HG02943 (cell line): ENCODE data around the gene ZMYND8.
"Not testable (repeated sequence)": the region's sequence is repeated elsewhere in the genome, so short reads cannot be mapped to it uniquely, and the experiment has no call there.

Experiments used
- ATAC-seq: cut with Tn5 transposase; IDR thresholded peaks from one replicate; pipeline ENCODE4 v1.9.1; 2021; ENCODE audit warnings: mild to moderate bottlenecking, low read depth, moderate library complexity; ENCODE audit not compliant: unreplicated experiment

The ZMYND8 gene

GRCh38 chr20:47314647-47315338 is 41.7 kb downstream of the ZMYND8 start:
- ATAC-seq = no peak

GRCh38 chr20:47311967-47312681 is 44.4 kb downstream of the ZMYND8 start:
- ATAC-seq = no peak

DNA sequence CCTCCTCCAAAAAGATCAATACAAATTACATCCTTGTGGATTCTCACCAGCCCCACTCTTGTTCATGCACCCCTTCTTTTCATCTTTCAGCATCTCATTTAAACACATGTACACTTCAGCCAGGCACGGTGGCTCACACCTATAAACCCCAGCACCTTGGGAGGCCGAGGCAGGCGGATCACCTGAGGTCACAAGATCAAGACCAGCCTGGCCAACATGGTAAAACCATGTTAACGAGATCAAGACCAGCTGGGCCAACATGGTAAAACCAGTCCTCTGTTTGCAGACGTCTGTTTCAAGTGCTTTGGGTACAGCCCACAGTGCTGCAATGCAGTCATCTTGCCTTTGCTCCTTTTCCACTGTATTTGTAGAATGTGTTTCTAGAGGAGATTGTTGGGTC is 45.3 kb downstream of the ZMYND8 start:
- ATAC-seq = no peak

GRCh38 chr20:47310729-47311128 is 45.8 kb downstream of the ZMYND8 start:
- no peak for ATAC-seq

- ATAC-seq = no peak
These were observed 46.6 kb downstream of the ZMYND8 start for GRCh38 chr20:47309806-47310426.

- ATAC-seq = no peak
These were observed 47.1 kb downstream of the ZMYND8 start for GRCh38 chr20:47309394-47309793.

DNA sequence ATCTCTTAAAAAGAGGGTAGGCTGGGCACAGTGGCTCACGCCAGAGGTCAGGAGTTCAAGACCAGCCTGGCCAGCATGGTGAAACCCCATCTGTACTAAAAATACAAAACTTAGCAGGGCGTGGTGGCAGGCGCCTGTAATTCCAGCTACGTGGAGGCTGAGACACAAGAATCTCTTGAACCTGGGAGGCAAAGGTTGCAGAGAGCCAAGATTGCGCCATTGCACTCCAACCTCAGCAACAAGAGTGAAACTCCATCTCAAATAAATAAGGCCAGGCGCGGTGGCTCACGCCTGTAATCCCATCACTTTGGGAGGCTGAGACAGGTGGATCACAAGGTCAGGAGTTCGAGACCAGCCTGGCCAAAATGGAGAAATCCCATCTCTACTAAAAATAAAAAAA is 48.9 kb downstream of the ZMYND8 start:
- ATAC-seq = not testable (repeated sequence)

GRCh38 chr20:47306755-47307370 is 49.6 kb downstream of the ZMYND8 start:
- ATAC-seq = no peak

GRCh38 chr20:47306095-47306494 is 50.4 kb downstream of the ZMYND8 start:
- ATAC-seq = no peak

- ATAC-seq = no peak
These were observed 50.8 kb downstream of the ZMYND8 start for GRCh38 chr20:47305667-47306066.

- no peak for ATAC-seq
These were observed 52.2 kb downstream of the ZMYND8 start for GRCh38 chr20:47304287-47304686.

GRCh38 chr20:47303736-47304135 is 52.8 kb downstream of the ZMYND8 start:
- no peak for ATAC-seq

GRCh38 chr20:47300071-47300470 is 56.4 kb downstream of the ZMYND8 start:
- ATAC-seq = no peak

GRCh38 chr20:47298624-47299023 is 57.9 kb downstream of the ZMYND8 start:
- ATAC-seq = no peak

- ATAC-seq = no peak
These were observed 58.8 kb downstream of the ZMYND8 start for GRCh38 chr20:47297746-47298145.

DNA sequence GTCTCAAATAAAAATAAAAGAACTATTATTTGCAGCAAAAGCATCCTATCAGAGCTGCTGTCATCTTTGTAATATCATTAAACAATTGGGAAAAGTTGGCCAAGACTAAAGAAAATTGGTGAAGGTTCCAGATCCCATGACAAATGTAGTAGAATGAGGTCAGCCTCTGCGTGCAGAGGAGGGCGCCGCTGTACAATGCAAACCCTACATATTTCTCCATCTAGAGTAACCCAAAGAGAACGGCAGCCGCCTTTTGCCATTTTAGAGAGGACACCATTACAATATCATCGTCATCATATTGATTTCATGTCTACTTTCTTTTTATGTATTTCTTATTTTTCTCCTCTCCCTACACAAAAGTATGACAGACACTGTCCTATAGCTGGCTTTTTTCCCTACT is 59.5 kb downstream of the ZMYND8 start:
- no peak for ATAC-seq

DNA sequence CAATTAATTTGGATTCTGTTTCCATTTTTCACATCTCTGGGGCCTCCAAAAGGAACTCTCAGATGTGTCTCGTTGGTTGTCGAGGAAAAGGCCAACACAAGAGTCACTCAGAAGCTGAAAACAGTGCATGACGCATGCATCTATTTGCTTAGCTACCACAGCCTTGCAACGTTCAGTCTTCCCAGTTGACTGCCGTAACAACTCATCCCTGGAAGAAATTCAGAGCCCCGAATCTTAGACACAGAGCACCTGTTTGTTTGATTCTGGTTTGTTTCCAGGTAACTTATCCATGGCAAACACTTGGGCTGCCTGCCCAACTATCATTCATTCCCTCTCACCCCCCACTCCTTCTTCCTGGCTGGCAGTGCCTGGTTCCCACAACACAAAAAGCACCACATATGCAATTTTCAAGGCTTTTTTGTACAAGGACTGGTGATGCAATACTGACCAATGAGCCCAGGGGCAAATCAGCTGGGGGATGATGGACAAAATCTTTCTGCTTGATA is 60.5 kb downstream of the ZMYND8 start:
- ATAC-seq = no peak

GRCh38 chr20:47295129-47295813 is 61.2 kb downstream of the ZMYND8 start:
- ATAC-seq = no peak

- no peak for ATAC-seq
These were observed 62.9 kb downstream of the ZMYND8 start for GRCh38 chr20:47293631-47294030.

DNA sequence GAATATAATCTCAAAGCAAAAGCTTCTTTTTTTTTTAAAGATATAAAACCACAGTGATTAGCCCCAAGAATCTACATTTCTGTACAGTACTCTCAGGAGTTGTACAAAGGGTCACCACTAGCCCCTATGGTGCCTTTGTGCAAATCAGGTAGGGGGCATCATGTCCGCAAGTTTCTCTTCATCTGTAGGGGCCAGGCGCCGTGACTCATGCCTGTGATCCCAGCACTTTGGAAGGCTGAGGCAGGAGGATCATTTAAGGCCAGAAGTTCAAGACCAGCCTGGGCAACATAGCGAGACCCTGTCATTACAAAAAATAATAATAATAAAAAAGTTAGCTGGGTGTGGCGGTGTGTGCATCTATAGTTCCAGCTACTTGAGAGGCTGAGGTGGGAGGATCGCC is 63.9 kb downstream of the ZMYND8 start:
- no peak for ATAC-seq
